CD4-positive, alpha-beta T cell treated with Interleukin-17A for 1 hour (primary cell): Measurements from ENCODE around the gene CMTM4.
"Not testable (repeated sequence)": the region's sequence is repeated elsewhere in the genome, so short reads cannot be mapped to it uniquely, and the experiment has no call there.

Experiments
- DNase-seq: peaks from one replicate; pipeline ENCODE4 v3.0.0-alpha.2; 2020

Gene CMTM4

DNA sequence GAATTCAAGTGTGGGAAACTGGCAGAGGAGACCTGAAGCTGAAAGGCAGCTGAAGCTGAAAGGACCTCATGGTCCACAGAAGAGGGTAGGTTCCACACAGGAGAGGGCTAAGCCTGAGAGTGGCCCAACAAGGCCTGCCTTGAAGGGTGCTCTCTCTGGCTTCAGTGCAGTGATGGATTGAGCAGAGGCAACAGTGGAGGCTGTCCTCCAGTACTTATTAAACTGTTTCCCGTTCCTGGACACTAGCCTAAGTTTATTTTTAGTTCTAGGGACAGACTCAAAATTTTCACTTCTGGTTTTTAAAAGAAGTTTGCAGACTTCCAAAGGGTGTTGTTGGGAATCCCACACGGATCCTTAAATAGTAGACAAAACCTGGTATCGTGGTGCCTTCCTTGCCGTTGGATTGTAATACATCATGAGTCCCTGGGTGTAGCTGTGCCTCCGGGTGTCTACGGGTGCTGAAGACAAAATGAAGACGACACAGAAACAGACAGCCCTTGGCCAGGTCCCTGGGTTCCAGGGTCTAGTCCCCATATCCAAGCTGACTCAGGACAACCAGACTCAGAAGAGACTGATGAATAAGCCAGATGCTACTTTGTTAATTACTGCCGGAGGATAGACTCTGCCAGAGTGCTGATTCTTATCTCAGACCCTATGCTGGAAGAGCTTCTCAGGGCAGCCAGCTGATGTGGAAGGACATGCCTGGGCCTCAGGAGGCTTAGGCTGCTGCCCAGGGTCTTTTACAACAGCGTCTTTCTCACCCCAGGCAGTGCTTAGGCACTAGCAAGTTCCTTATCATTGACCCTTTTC, 7.1 kb upstream of the CMTM4 start:
- DNase-seq: no peak

- no peak for DNase-seq
Observed at GRCh38 chr16:66701516-66701915, 5.0 kb upstream of the CMTM4 start.

- no peak for DNase-seq
Observed at GRCh38 chr16:66701026-66701425, 4.5 kb upstream of the CMTM4 start.

- no peak for DNase-seq
Observed at GRCh38 chr16:66699898-66700297, 3.4 kb upstream of the CMTM4 start.

DNA sequence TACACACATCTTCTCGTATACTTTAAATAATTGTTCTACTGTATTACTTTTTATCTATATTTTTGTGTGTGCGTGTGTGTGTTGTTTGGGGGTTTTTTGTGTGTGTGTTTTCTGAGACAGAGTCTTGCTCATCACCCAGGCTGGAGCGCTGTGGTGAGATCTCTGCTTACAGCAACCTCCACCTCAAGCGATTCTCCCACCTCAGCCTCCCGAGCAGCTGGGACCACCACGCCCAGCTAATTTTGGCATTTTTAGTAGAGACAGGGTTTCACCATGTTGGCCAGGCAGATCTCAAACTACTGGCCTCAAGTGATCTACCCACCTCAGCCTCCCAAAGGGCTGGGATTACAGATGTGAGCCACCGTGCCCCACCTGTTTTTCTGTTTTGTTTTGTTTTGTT, 1.5 kb upstream of the CMTM4 start:
- no peak for DNase-seq

- no peak for DNase-seq
Observed at GRCh38 chr16:66695935-66696668, 441 bp downstream of the CMTM4 start.

DNA sequence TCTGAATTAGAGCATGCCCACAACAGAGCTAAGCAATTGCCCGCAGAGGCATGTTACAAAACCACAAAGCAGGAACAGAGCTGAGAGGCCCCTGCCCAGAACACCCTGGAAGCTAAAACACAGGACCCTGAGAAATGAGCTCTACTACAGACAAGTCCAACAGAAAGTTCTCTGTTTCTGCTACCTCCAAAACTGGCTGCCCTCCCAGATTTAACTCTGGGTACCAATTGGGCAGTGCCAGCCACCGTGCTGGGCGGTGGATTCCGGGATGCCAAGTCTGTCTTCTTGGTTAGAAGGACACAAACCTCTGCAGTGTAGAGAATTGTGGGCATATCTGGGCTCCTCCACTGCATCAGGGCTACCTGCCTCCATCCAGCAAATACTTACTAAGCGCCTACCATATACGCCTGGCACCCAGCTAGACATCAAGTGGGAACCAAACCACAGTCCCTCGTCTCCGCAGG, 1.0 kb downstream of the CMTM4 start:
- no peak for DNase-seq

DNA sequence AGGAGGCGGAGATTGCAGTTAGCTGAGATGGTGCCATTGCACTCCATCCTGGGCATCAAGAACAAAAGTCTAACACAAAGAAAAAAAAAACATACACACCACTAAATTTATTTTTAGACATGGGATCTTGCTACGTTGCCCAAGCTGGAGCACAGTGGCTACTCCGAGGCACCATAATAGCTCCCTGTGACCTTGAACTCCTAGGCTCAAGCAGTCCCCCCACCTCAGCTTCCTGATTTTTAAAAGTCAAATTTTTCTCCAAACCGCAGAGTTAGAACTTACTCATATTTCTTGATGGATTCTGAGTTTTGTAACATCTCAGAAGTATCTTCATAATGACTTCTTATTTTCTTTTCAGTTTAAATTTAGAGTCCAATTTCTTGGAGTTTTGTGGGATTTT, 3.4 kb downstream of the CMTM4 start:
- no peak for DNase-seq

DNA sequence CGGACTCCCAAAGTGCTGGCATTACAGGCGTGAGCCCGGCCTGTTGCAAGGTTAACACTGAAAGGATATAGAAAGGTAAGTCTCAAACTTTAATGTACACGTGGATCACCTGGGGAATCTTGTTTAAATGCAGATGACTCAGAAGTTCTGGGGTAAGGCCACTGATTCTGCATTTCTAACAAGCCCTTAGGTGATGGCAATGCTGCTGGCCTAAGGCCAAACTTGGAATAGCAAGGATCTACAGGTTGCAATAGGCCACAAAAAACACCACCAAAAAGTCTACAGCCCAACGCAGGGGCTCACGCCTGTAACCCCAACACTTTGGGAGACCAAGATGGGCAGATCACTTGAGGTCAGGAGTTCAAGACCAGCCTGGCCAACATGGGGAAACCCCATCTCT, 4.2 kb downstream of the CMTM4 start:
- no peak for DNase-seq

DNA sequence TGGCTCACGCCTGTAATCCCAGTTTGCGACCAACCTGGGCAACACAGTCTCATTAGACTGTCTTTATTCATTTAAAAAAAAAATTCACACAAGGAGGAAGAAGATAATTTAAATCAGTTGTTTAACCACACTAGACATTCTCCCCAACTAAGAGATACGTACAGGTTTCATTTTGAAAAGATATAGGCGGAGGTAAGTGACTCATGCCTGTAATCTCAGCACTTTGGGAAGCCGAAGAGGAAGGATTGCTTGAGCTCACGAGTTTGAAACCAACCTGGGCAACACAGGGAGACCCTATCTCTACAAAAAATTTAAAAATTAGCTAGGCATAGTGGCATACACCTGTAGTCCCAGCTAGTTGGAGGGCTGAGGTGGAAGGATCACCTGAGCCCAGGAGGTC, 5.3 kb downstream of the CMTM4 start:
- no peak for DNase-seq

DNA sequence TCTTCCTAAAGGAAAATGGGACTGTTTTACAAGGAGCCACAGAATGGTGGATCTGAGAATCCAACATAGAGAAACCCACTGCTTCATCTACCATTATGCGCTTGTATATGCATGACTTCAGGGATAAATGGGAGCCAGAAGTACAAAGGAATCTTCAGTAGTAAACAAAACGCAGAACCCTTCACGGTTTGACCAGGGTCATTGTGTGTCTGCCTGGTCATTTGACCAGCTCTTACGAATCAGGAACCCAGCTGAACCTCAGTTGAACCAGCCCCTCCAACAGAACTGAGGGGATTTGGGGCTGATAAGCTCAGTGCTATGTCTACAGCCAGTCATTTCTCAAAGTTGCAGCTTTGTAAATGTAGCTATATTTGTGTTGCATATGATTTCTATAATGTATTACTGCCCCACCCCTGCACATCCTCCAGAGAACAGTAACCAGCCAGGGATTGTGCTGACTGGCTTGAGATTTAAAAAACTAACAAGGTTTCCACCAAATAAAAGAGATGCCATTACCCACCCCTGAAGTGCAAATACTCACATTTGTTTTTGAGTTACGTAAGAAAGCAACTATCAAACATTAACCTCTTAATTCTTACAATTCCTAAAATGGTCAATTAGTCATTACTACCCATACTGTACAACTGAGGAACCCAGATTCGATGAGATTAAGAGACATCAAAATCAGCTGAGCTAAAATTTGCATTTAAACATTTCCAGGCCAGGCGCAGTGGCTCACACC, 6.3 kb downstream of the CMTM4 start:
- no peak for DNase-seq

- no peak for DNase-seq
Observed at GRCh38 chr16:66689282-66689681, 7.3 kb downstream of the CMTM4 start.

DNA sequence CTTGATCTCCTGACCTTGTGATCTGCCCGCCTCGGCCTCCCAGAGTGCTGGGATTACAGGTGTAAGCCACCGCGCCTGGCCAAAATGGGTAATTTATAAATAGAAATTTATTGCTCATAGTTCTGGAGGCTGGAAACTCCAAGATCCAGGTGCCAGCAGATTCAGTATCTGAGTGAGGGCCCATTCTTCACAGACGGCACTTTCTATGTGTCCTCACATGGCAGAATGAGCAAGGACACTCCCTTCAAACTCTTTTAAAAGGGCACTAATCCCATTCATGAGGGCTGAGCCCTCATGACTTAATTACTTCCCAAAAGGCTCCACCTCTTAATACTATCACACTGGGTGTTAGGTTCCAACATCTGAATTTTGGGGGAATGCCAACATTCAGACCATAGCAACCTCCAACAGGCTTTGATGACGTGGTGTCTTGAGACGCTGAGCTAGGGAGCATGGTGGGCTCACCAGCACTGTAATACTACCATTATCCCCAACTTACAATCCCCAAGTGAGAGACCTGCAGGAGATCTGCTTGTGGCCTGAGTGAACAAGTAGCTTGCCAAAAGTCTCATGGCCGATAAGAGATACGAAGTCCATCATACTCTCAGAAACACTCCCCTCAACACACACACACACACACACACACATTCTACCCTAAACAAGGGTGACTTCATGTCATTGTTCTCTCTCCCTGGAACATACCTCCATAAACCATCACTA, 8.5 kb downstream of the CMTM4 start:
- no peak for DNase-seq

GRCh38 chr16:66685501-66686115, 10.9 kb downstream of the CMTM4 start:
- not testable (repeated sequence) for DNase-seq

GRCh38 chr16:66682271-66682670, 14.3 kb downstream of the CMTM4 start:
- DNase-seq: no peak

DNA sequence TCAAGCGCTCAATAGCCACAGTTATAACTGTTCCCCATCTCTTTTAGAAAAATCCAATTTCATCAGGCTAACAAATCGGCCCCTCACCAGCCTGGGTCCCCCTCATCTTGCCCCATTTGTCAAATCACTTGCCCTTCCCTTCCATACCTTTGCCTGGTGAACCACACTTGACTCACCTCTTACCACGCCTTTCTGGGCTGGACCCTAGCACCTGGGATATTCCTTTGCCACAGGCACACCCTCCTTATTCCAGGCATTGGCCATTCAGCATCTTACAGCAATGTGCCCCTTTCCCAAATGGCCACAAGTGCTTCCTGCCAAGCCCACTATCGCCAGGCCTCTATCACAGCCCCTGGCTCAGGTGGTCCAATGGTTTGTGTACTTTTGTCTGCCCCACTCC, 14.9 kb downstream of the CMTM4 start:
- DNase-seq: no peak

GRCh38 chr16:66678337-66678736, 18.2 kb downstream of the CMTM4 start:
- DNase-seq: no peak

DNA sequence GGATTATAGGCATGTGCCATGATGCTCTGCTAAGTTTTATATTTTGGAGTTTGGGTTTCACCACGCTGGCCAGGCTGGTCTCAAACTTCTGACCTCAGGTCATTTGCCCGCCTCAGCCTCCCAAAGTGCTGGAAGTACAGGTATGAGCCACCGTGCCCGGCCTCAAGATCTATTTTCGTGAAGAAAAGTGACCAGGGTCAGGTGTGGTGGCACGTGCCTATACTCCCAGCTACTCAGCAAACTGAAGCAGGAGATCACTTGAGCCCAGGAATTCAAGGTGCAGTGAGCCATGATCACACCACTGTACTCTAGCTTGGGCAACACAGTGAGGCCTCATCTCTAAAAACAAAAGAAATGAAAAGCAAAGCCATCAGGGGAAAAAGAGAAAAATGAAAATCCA, 18.7 kb downstream of the CMTM4 start:
- DNase-seq: no peak

DNA sequence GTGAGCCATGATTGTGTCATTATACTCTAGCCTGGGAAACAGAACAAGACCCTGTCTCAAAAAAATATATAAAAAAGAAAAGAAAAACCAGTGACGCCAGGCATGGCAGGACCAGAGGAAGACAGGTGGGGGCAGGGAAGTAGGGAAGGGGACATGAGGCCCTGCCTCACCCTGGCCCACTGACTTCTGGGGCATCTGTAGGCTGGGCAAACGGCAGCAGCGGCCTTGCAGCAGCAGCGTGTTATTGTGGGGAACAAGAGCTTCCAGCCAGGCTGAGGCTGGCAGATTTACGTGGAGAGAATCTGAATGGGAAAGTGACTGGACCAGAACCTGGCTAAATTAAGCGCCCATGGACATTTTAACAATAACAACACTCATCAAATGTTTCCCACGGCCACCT, 19.4 kb downstream of the CMTM4 start:
- no peak for DNase-seq

GRCh38 chr16:66676599-66676998, 19.9 kb downstream of the CMTM4 start:
- DNase-seq: no peak

- DNase-seq: no peak
Observed at GRCh38 chr16:66673691-66674090, 22.9 kb downstream of the CMTM4 start.

- DNase-seq: no peak
Observed at GRCh38 chr16:66670691-66671388, 25.7 kb downstream of the CMTM4 start.
